ENCODE data around the gene OR1J2. TPM values are rescaled to one million over a fixed set of nuclear protein-coding genes. Genes with fewer than 3 reads are reported as not detected.
"Not testable (repeated sequence)": the region's sequence is repeated elsewhere in the genome, so short reads cannot be mapped to it uniquely, and the experiment has no call there.

The OR1J2 gene
- total RNA-seq, 1 experiment from 2014 or later = not detected

- ChIA-PET POLR2A (ENCODE audit: low non-redundant PET) (no interaction called here), CTCF (no interaction called here)
- no peaks in the 10 kb centered on the region for H3K9me3 ChIP-seq (ENCODE audit: low read depth, low read length, poor library complexity, severe bottlenecking)
- no TSS peak for BruUV-seq (replicated peaks)
- no peaks in the 10 kb centered on the region for H3K36me3 ChIP-seq (ENCODE audit: insufficient read depth, low read length, poor library complexity, severe bottlenecking)
- DNase-seq (ENCODE audit: low spot score) = no peak
- TF ChIP-seq EZH2 (IDR thresholded peaks at IDR 0.05; ENCODE audit: borderline replicate concordance, low read depth, low read length, poor library complexity, severe bottlenecking) (no peak), CTCF (conservative IDR thresholded peaks at IDR 0.05; ENCODE audit: low read depth, low read length) (no peak)
- H3K27me3 ChIP-seq (replicated peaks; ENCODE audit: insufficient read depth, low read depth, low read length, poor library complexity) = peaks cover 43% of the 10 kb centered on the region
- intact Hi-C loops (cut with micrococcal nuclease; ENCODE audit: unreplicated experiment) = no loop called here
- no peak overlapping the region for H3K4me3 ChIP-seq (ENCODE audit: low read depth, low read length, poor library complexity, severe bottlenecking)
- no peaks in the 10 kb centered on the region for H3K4me1 ChIP-seq (ENCODE audit: insufficient read depth, low read length, poor library complexity, severe bottlenecking)
- no peak overlapping the region for H3K27ac ChIP-seq (ENCODE audit: low read depth, low read length, poor library complexity, severe bottlenecking)
Observed at GRCh38 chr9:122519376-122519775, 8.8 kb downstream of the OR1J2 start.

- Histone ChIP-seq H3K27ac (ENCODE audit: low read depth, low read length, poor library complexity, severe bottlenecking) (no peak overlapping the region), H3K4me1 (ENCODE audit: insufficient read depth, low read length, poor library complexity, severe bottlenecking) (no peaks in the 10 kb centered on the region), H3K36me3 (ENCODE audit: insufficient read depth, low read length, poor library complexity, severe bottlenecking) (no peaks in the 10 kb centered on the region), H3K9me3 (ENCODE audit: low read depth, low read length, poor library complexity, severe bottlenecking) (no peaks in the 10 kb centered on the region), H3K27me3 (replicated peaks; ENCODE audit: insufficient read depth, low read depth, low read length, poor library complexity) (peaks cover 41% of the 10 kb centered on the region), H3K4me3 (ENCODE audit: low read depth, low read length, poor library complexity, severe bottlenecking) (no peak overlapping the region)
- intact Hi-C loops (cut with micrococcal nuclease; ENCODE audit: unreplicated experiment) = no loop called here
- TF ChIP-seq EZH2 (IDR thresholded peaks at IDR 0.05; ENCODE audit: borderline replicate concordance, low read depth, low read length, poor library complexity, severe bottlenecking) = no peak
- TF ChIP-seq CTCF (conservative IDR thresholded peaks at IDR 0.05; ENCODE audit: low read depth, low read length) = no peak
- BruUV-seq (replicated peaks) = no TSS peak
- ChIA-PET CTCF (no interaction called here), POLR2A (ENCODE audit: low non-redundant PET) (no interaction called here)
- DNase-seq (ENCODE audit: low spot score) = no peak
Observed at GRCh38 chr9:122526602-122527001, 16.0 kb downstream of the OR1J2 start.

GRCh38 chr9:122527193-122527592, 16.6 kb downstream of the OR1J2 start, which contains the start of gene OR1N1:
Gene OR1N1 (minus strand): TSS chr9:122527293. CDS start chr9:122527293, 0 bp downstream.
- Histone ChIP-seq H3K36me3 (ENCODE audit: insufficient read depth, low read length, poor library complexity, severe bottlenecking) (no peaks in the 10 kb centered on the region), H3K4me1 (ENCODE audit: insufficient read depth, low read length, poor library complexity, severe bottlenecking) (no peaks in the 10 kb centered on the region), H3K9me3 (ENCODE audit: low read depth, low read length, poor library complexity, severe bottlenecking) (no peaks in the 10 kb centered on the region), H3K27ac (ENCODE audit: low read depth, low read length, poor library complexity, severe bottlenecking) (no peak within 1 kb of the TSS), H3K27me3 (replicated peaks; ENCODE audit: insufficient read depth, low read depth, low read length, poor library complexity) (peaks cover 41% of the 10 kb centered on the region), H3K4me3 (ENCODE audit: low read depth, low read length, poor library complexity, severe bottlenecking) (no peak within 1 kb of the TSS)
- ChIA-PET CTCF (no interaction called here), POLR2A (ENCODE audit: low non-redundant PET) (no interaction called here)
- no peak for DNase-seq (ENCODE audit: low spot score)
- intact Hi-C loops (cut with micrococcal nuclease; ENCODE audit: unreplicated experiment) = no loop called here
- BruUV-seq (replicated peaks) = no TSS peak
- no peak for TF ChIP-seq EZH2 (IDR thresholded peaks at IDR 0.05; ENCODE audit: borderline replicate concordance, low read depth, low read length, poor library complexity, severe bottlenecking)
- no peak for TF ChIP-seq CTCF (conservative IDR thresholded peaks at IDR 0.05; ENCODE audit: low read depth, low read length)

GRCh38 chr9:122531157-122531556, 20.6 kb downstream of the OR1J2 start:
- CTCF ChIA-PET; DNase-seq (ENCODE audit: low spot score); H3K36me3 ChIP-seq (ENCODE audit: insufficient read depth, low read length, poor library complexity, severe bottlenecking); H3K4me1 ChIP-seq (ENCODE audit: insufficient read depth, low read length, poor library complexity, severe bottlenecking); BruUV-seq (replicated peaks); POLR2A ChIA-PET (ENCODE audit: low non-redundant PET); H3K9me3 ChIP-seq (ENCODE audit: low read depth, low read length, poor library complexity, severe bottlenecking); H3K4me3 ChIP-seq (ENCODE audit: low read depth, low read length, poor library complexity, severe bottlenecking); intact Hi-C loops (cut with micrococcal nuclease; ENCODE audit: unreplicated experiment); H3K27ac ChIP-seq (ENCODE audit: low read depth, low read length, poor library complexity, severe bottlenecking): not testable (repeated sequence)
- peaks cover 31% of the 10 kb centered on the region for H3K27me3 ChIP-seq (replicated peaks; ENCODE audit: insufficient read depth, low read depth, low read length, poor library complexity)
